T47D (cell line): ENCODE results near the gene CSAD.

Experiments used
- DNase-seq, 2 experiments: peaks; one replicate each; pipeline versions ENCODE4 v3.0.0 to v3.0.0-alpha.2; 2011 to 2012; ENCODE audit warnings: low read depth in 1 of 2, low spot score in 1 of 2
- JUND ChIP-seq: IDR thresholded peaks from 2 replicates; pipeline ENCODE4 v1.6.1; 2012; ENCODE audit warnings: low read depth
- in situ Hi-C: cut with HindIII; loops from 2 replicates; pipeline ENCODE4 v1.10.0; 2016; ENCODE audit warnings: low sequenced_read_pairs, low pct_unique_long_range_greater_than_20kb

CSAD gene

GRCh38 chr12:53200458-53201176 is 19.9 kb upstream of the CSAD start:
- DNase-seq, result no peak
- in situ Hi-C loops, result no loop called here
- no peak for TF ChIP-seq JUND

GRCh38 chr12:53200107-53200457 is 19.4 kb upstream of the CSAD start:
- in situ Hi-C loops, result no loop called here
- TF ChIP-seq JUND, result no peak
- no peak for DNase-seq

GRCh38 chr12:53199700-53200099 is 19.0 kb upstream of the CSAD start:
- DNase-seq, result no peak
- no peak for TF ChIP-seq JUND
- in situ Hi-C loops, result no loop called here

- in situ Hi-C loops, result no loop called here
- DNase-seq, result no peak
- no peak for TF ChIP-seq JUND
Observed at GRCh38 chr12:53198486-53199110, 17.9 kb upstream of the CSAD start.

- DNase-seq, result no peak
- no peak for TF ChIP-seq JUND
- in situ Hi-C loops, result no loop called here
Observed at GRCh38 chr12:53197011-53197640, 16.4 kb upstream of the CSAD start.

- in situ Hi-C loops, result no loop called here
- no peak for DNase-seq
Observed at GRCh38 chr12:53196486-53196885, 15.8 kb upstream of the CSAD start.

GRCh38 chr12:53195516-53196420 is 15.0 kb upstream of the CSAD start:
- no peak for DNase-seq
- no peak for TF ChIP-seq JUND
- in situ Hi-C loops, result no loop called here

More at GRCh38 chr12:53196486-53196885, 15.8 kb upstream of the CSAD start:
- TF ChIP-seq JUND, result no peak

GRCh38 chr12:53194973-53195372 is 14.2 kb upstream of the CSAD start:
- in situ Hi-C loops, result no loop called here
- TF ChIP-seq JUND, result no peak
- no peak for DNase-seq

GRCh38 chr12:53193985-53194716 is 13.4 kb upstream of the CSAD start:
- in situ Hi-C loops, result no loop called here
- DNase-seq, result no peak
- no peak for TF ChIP-seq JUND

- TF ChIP-seq JUND, result no peak
- DNase-seq, result no peak
- in situ Hi-C loops, result no loop called here
Observed at GRCh38 chr12:53193040-53193439, 12.3 kb upstream of the CSAD start.

GRCh38 chr12:53192531-53193021 is 11.9 kb upstream of the CSAD start:
- TF ChIP-seq JUND, result no peak
- DNase-seq, result no peak
- in situ Hi-C loops, result no loop called here

- DNase-seq, result no peak
- in situ Hi-C loops, result no loop called here
- TF ChIP-seq JUND, result no peak
Observed at GRCh38 chr12:53191885-53192530, 11.3 kb upstream of the CSAD start.
